SK-N-SH treated with all-trans-retinoic acid at 6 μM for 48 hours (cell line): ENCODE results near the gene ESR2.
"Not testable (repeated sequence)": the region's sequence is repeated elsewhere in the genome, so short reads cannot be mapped to it uniquely, and the experiment has no call there.

ENCODE experiments used
- ATAC-seq: fragments of 200-7000 bp; cut with Tn5 transposase; 3 replicates; pipeline ENCODE4 v1.9.1; 2020; ENCODE audit warnings: mild to moderate bottlenecking, moderate library complexity
- ARNTL ChIP-seq: fragments of 450-650 bp; formaldehyde crosslinking; IDR thresholded peaks from 2 replicates; pipeline ENCODE4 v1.5.0; 2020; ENCODE audit warnings: low read depth, mild to moderate bottlenecking, moderate library complexity, borderline replicate concordance
- BACH2 ChIP-seq: fragments of 250-450 bp; sonication (Bioruptor Pico); IDR thresholded peaks from 2 replicates; pipeline ENCODE4 v1.9.0; 2021; ENCODE audit warnings: mild to moderate bottlenecking, borderline replicate concordance
- CSDC2 ChIP-seq: fragments of 250-450 bp; sonication (Bioruptor Pico); IDR thresholded peaks from 2 replicates; pipeline ENCODE4 v1.5.0; 2020; ENCODE audit warnings: mild to moderate bottlenecking, moderate library complexity
- ESRRG ChIP-seq: fragments of 250-450 bp; sonication (Bioruptor Pico); IDR thresholded peaks from 2 replicates; pipeline ENCODE4 v1.6.1; 2021; ENCODE audit warnings: mild to moderate bottlenecking
- GLIS3 ChIP-seq: fragments of 250-450 bp; sonication (Bioruptor Pico); IDR thresholded peaks from 2 replicates; pipeline ENCODE4 v1.5.0; 2020; ENCODE audit warnings: mild to moderate bottlenecking, moderate library complexity
- ISL1 ChIP-seq: fragments of 250-450 bp; sonication (Bioruptor Pico); IDR thresholded peaks from 2 replicates; pipeline ENCODE4 v2.1.2; 2022; ENCODE audit warnings: mild to moderate bottlenecking, moderate library complexity
- OSR1 ChIP-seq: fragments of 250-450 bp; sonication (Bioruptor Pico); IDR thresholded peaks from 2 replicates; pipeline ENCODE4 v1.8.0; 2022; ENCODE audit warnings: moderate library complexity, mild to moderate bottlenecking, inconsistent platforms
- POU6F1 ChIP-seq: fragments of 250-450 bp; sonication (Bioruptor Pico); IDR thresholded peaks from 2 replicates; pipeline ENCODE4 v1.8.0; 2021; ENCODE audit warnings: low read depth, mild to moderate bottlenecking, moderate library complexity, borderline replicate concordance
- PPARA ChIP-seq: fragments of 250-450 bp; sonication (Bioruptor Pico); IDR thresholded peaks from 2 replicates; pipeline ENCODE4 v1.5.0; 2020; ENCODE audit warnings: mild to moderate bottlenecking, borderline replicate concordance
- RARB ChIP-seq: fragments of 250-450 bp; sonication (Bioruptor Pico); IDR thresholded peaks from 2 replicates; pipeline ENCODE4 v1.8.0; 2021; ENCODE audit warnings: mild to moderate bottlenecking, moderate library complexity
- SNAI2 ChIP-seq: fragments of 250-450 bp; sonication (Bioruptor Pico); IDR thresholded peaks from 2 replicates; pipeline ENCODE4 v1.5.0; 2020; ENCODE audit warnings: mild to moderate bottlenecking, moderate library complexity
- TCF4 ChIP-seq: fragments of 250-450 bp; sonication (Bioruptor Pico); IDR thresholded peaks from 2 replicates; pipeline ENCODE4 v1.8.0; 2021; ENCODE audit warnings: mild to moderate bottlenecking, moderate library complexity, borderline replicate concordance
- TOX ChIP-seq: fragments of 250-450 bp; sonication (Bioruptor Pico); IDR thresholded peaks from 2 replicates; pipeline ENCODE4 v1.8.0; 2021; ENCODE audit warnings: mild to moderate bottlenecking, moderate library complexity, borderline replicate concordance
- ZC3H10 ChIP-seq: fragments of 250-450 bp; sonication (Bioruptor Pico); IDR thresholded peaks from 2 replicates; pipeline ENCODE4 v1.5.1; 2021; ENCODE audit warnings: mild to moderate bottlenecking, moderate library complexity
- ZFP3 ChIP-seq: fragments of 250-450 bp; sonication (Bioruptor Pico); IDR thresholded peaks from 2 replicates; pipeline ENCODE4 v1.5.0; 2020; ENCODE audit warnings: mild to moderate bottlenecking, moderate library complexity
- ZNF565 ChIP-seq: fragments of 450-650 bp; formaldehyde crosslinking; conservative IDR thresholded peaks from 2 replicates; pipeline ENCODE4 v1.5.0; 2020; ENCODE audit warnings: low read depth, mild to moderate bottlenecking, moderate library complexity
- ZNF70 ChIP-seq: fragments of 450-650 bp; formaldehyde crosslinking; IDR thresholded peaks from 2 replicates; pipeline ENCODE4 v1.5.0; 2020; ENCODE audit warnings: mild to moderate bottlenecking, moderate library complexity
- ZNF8 ChIP-seq: fragments of 450-650 bp; formaldehyde crosslinking; IDR thresholded peaks from 2 replicates; pipeline ENCODE4 v1.5.0; 2020; ENCODE audit warnings: mild to moderate bottlenecking, moderate library complexity
- TF ChIP-seq, protein P1 (sequence below): fragments of 250-450 bp; sonication (Bioruptor Pico); IDR thresholded peaks from 2 replicates; pipeline ENCODE4 v1.5.1; 2020; ENCODE audit warnings: low read depth, mild to moderate bottlenecking, moderate library complexity
- TF ChIP-seq, protein P2 (sequence below): fragments of 250-450 bp; sonication (Bioruptor Pico); IDR thresholded peaks from 2 replicates; pipeline ENCODE4 v1.5.0; 2020; ENCODE audit warnings: mild to moderate bottlenecking, moderate library complexity
- TF ChIP-seq, protein P3 (sequence below): fragments of 250-450 bp; sonication (Bioruptor Pico); IDR thresholded peaks from 2 replicates; pipeline ENCODE4 v1.8.0; 2020; ENCODE audit warnings: mild to moderate bottlenecking, moderate library complexity, borderline replicate concordance

ESR2 gene

GRCh38 chr14:64123241-64123822 lies 170.8 kb downstream of the ESR2 start (continued):
- TF ChIP-seq, protein P1, sequence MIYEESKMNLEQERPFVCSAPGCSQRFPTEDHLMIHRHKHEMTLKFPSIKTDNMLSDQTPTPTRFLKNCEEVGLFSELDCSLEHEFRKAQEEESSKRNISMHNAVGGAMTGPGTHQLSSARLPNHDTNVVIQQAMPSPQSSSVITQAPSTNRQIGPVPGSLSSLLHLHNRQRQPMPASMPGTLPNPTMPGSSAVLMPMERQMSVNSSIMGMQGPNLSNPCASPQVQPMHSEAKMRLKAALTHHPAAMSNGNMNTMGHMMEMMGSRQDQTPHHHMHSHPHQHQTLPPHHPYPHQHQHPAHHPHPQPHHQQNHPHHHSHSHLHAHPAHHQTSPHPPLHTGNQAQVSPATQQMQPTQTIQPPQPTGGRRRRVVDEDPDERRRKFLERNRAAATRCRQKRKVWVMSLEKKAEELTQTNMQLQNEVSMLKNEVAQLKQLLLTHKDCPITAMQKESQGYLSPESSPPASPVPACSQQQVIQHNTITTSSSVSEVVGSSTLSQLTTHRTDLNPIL (CRISPR knock-in tag), result no peak
- TF ChIP-seq, protein P2, sequence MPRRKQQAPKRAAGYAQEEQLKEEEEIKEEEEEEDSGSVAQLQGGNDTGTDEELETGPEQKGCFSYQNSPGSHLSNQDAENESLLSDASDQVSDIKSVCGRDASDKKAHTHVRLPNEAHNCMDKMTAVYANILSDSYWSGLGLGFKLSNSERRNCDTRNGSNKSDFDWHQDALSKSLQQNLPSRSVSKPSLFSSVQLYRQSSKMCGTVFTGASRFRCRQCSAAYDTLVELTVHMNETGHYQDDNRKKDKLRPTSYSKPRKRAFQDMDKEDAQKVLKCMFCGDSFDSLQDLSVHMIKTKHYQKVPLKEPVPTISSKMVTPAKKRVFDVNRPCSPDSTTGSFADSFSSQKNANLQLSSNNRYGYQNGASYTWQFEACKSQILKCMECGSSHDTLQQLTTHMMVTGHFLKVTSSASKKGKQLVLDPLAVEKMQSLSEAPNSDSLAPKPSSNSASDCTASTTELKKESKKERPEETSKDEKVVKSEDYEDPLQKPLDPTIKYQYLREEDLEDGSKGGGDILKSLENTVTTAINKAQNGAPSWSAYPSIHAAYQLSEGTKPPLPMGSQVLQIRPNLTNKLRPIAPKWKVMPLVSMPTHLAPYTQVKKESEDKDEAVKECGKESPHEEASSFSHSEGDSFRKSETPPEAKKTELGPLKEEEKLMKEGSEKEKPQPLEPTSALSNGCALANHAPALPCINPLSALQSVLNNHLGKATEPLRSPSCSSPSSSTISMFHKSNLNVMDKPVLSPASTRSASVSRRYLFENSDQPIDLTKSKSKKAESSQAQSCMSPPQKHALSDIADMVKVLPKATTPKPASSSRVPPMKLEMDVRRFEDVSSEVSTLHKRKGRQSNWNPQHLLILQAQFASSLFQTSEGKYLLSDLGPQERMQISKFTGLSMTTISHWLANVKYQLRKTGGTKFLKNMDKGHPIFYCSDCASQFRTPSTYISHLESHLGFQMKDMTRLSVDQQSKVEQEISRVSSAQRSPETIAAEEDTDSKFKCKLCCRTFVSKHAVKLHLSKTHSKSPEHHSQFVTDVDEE (CRISPR knock-in tag), result no peak
- no peak for TF ChIP-seq ZNF8
- TF ChIP-seq, all 23 proteins: peak for 0

DNA sequence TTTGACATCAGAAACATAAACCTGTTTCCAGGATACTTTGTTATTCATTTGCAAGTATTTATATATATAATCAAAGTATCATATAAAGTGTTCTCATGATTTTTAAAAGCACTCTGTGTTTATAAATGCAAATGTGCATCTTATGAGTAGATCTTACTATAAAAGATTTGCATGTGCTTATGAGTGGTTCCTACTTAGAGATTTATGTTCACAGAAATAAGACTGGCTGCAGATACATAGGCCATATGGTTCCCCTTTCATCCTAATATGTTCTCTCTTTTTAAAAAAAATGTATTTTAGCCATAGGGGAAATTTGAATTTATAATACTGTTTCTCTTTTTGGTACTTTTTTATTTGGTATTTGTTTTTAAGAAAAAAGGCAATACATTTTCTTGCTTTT lies 174.2 kb downstream of the ESR2 start:
- no peak for TF ChIP-seq GLIS3
- TF ChIP-seq, protein P2 (CRISPR knock-in tag), result no peak
- ATAC-seq, result no peak

GRCh38 chr14:64119500-64119899 lies 174.7 kb downstream of the ESR2 start:
- ATAC-seq, result no peak
- TF ChIP-seq, protein P3, sequence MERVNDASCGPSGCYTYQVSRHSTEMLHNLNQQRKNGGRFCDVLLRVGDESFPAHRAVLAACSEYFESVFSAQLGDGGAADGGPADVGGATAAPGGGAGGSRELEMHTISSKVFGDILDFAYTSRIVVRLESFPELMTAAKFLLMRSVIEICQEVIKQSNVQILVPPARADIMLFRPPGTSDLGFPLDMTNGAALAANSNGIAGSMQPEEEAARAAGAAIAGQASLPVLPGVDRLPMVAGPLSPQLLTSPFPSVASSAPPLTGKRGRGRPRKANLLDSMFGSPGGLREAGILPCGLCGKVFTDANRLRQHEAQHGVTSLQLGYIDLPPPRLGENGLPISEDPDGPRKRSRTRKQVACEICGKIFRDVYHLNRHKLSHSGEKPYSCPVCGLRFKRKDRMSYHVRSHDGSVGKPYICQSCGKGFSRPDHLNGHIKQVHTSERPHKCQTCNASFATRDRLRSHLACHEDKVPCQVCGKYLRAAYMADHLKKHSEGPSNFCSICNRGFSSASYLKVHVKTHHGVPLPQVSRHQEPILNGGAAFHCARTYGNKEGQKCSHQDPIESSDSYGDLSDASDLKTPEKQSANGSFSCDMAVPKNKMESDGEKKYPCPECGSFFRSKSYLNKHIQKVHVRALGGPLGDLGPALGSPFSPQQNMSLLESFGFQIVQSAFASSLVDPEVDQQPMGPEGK, result no peak
- TF ChIP-seq CSDC2, result no peak
- TF ChIP-seq GLIS3, result no peak
- TF ChIP-seq ISL1 (CRISPR knock-in tag), result no peak
- no peak for TF ChIP-seq ZFP3 (CRISPR knock-in tag)
- no peak for TF ChIP-seq ZNF70 (CRISPR knock-in tag)
- TF ChIP-seq BACH2, result no peak
- no peak for TF ChIP-seq SNAI2 (CRISPR knock-in tag)
- no peak for TF ChIP-seq ZC3H10 (CRISPR knock-in tag)
- TF ChIP-seq OSR1 (CRISPR knock-in tag), result no peak
- no peak for TF ChIP-seq ARNTL (CRISPR knock-in tag)
- no peak for TF ChIP-seq PPARA (CRISPR knock-in tag)
- TF ChIP-seq TCF4 (CRISPR knock-in tag), result no peak
- TF ChIP-seq ESRRG (CRISPR knock-in tag), result no peak
- TF ChIP-seq RARB (CRISPR knock-in tag), result no peak
- no peak for TF ChIP-seq TOX (CRISPR knock-in tag)
- TF ChIP-seq ZNF565 (CRISPR knock-in tag), result no peak

GRCh38 chr14:64118892-64119291 lies 175.3 kb downstream of the ESR2 start:
- TF ChIP-seq POU6F1 (no peak), ARNTL (CRISPR knock-in tag) (no peak)
- ATAC-seq, result no peak

- ATAC-seq, result not testable (repeated sequence)
These were observed 175.8 kb downstream of the ESR2 start for GRCh38 chr14:64118403-64118742.
